ENCODE data around the gene VCP.

The VCP gene

DNA sequence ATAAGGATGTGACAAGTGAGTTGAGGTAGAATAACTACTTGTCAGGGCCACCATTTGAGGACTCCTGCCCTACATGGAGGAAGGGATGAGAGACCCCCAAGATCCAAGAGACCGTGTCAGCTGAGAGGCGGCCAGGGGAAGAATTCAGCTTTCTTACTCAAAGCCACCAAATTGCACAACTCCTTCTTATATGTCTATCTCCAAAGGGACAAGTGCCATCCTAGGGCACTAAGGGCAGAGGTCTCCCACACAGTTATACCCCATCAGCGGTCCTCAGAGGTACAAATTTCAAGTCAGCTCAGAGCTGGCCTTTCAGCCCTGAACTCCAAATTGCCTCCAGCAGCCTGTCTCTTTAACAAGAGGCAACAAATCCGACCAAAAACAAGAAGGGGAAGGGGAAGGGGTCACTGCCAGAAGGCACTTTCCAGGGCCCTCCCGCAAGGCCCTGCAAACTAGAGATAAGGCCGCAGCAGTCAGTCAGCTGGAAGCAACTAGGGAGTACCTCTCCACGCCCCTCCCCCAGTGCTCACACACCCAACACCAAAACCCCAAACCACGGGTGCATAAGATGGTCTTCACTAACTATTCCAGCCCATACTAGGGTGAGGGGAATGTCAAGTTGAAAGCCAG lies 36.6 kb upstream of the VCP start:
- Histone ChIP-seq H3K9me3 (ENCODE audit: control insufficient read depth, insufficient read depth, low read length) (no peaks in the 10 kb centered on the region), H3K27me3 (ENCODE audit: control insufficient read depth, insufficient read depth, low read length) (no peaks in the 10 kb centered on the region), H3K4me1 (ENCODE audit: control insufficient read depth, insufficient read depth, low read length) (peaks cover 9% of the 10 kb centered on the region)

DNA sequence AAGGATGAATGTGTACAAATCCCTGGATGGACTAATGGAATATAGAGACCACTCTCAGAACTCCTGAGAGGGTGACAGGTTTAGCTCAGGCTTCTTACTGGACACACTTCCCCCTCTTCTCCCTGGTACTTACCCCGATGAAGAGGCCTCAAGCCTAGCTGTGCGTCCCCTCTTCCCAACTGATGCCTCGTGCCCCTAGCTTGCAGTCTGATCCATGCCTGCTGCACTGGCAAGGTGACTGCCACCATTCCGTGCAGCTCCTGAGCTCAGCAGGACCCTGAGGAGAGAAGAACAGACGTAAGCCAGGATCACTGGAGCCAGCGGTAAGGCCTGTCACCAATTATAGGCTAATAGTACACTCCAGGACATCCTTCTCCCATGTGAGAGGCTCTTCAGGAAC lies 36.0 kb upstream of the VCP start:
- H3K27me3 ChIP-seq (ENCODE audit: control insufficient read depth, insufficient read depth, low read length) = no peaks in the 10 kb centered on the region
- peaks cover 9% of the 10 kb centered on the region for H3K4me1 ChIP-seq (ENCODE audit: control insufficient read depth, insufficient read depth, low read length)
- peaks cover 15% of the 10 kb centered on the region for H3K36me3 ChIP-seq (ENCODE audit: control insufficient read depth, insufficient read depth, low read length)
- no peak overlapping the region for H3K9ac ChIP-seq (ENCODE audit: low read depth, low read length)
- no peak overlapping the region for H3K4me3 ChIP-seq (ENCODE audit: low read depth, low read length)
- H3K9me3 ChIP-seq (ENCODE audit: control insufficient read depth, insufficient read depth, low read length) = no peaks in the 10 kb centered on the region

More for the DNA sequence above, 36.6 kb upstream of the VCP start:
- H3K36me3 ChIP-seq (ENCODE audit: control insufficient read depth, insufficient read depth, low read length) = peaks cover 15% of the 10 kb centered on the region
- no peak overlapping the region for H3K9ac ChIP-seq (ENCODE audit: low read depth, low read length)
- no peak overlapping the region for H3K4me3 ChIP-seq (ENCODE audit: low read depth, low read length)

- Histone ChIP-seq H3K4me3 (ENCODE audit: low read depth, low read length) (no peak overlapping the region), H3K36me3 (ENCODE audit: control insufficient read depth, insufficient read depth, low read length) (peaks cover 15% of the 10 kb centered on the region), H3K9ac (ENCODE audit: low read depth, low read length) (no peak overlapping the region), H3K9me3 (ENCODE audit: control insufficient read depth, insufficient read depth, low read length) (no peaks in the 10 kb centered on the region), H3K27me3 (ENCODE audit: control insufficient read depth, insufficient read depth, low read length) (no peaks in the 10 kb centered on the region), H3K4me1 (ENCODE audit: control insufficient read depth, insufficient read depth, low read length) (peaks cover 9% of the 10 kb centered on the region)
Observed at GRCh38 chr9:35107297-35108290, 35.2 kb upstream of the VCP start.

GRCh38 chr9:35106343-35106730 lies 33.9 kb upstream of the VCP start:
- Histone ChIP-seq H3K4me1 (ENCODE audit: control insufficient read depth, insufficient read depth, low read length) (peaks cover 6% of the 10 kb centered on the region), H3K27me3 (ENCODE audit: control insufficient read depth, insufficient read depth, low read length) (no peaks in the 10 kb centered on the region), H3K9me3 (ENCODE audit: control insufficient read depth, insufficient read depth, low read length) (no peaks in the 10 kb centered on the region), H3K36me3 (ENCODE audit: control insufficient read depth, insufficient read depth, low read length) (peaks cover 15% of the 10 kb centered on the region), H3K4me3 (ENCODE audit: low read depth, low read length) (no peak overlapping the region), H3K9ac (ENCODE audit: low read depth, low read length) (no peak overlapping the region)

DNA sequence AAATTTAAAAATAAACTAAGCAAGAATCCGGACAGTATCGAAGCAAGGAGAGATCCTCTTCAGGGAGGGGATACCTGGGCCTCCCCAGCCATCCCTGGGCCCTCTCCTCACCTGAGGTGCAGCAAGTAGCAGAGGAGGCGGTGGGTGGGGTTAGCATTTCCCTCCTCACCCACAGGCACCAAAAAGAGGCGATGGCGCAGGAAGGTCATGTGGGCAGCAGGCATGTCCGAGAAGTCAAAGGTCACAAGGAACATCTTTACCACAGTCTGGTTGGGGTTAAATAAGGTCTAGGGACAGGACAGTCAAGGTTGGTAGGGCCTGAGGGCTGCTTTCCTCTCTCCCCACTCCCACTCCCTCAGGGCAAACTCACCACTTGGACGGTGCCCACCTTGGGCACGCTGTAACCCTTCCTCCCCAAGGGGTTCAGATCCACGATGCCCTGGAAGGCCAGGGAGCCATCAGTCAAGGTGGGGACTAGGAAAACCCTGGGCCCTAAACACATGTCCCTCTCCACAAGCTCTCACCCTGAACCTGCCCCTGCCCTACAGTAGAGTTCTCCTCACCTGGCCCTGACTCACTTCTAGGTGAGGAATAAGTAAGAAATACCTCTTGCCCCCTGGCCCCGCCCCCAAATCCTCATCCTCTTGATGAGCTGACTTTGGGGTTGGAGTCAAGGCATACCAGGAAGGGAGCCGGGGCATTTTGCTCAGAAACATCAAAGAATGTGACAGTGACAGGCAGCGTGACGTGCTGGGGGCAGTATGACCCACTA lies 33.3 kb upstream of the VCP start:
- Histone ChIP-seq H3K4me3 (ENCODE audit: low read depth, low read length) (no peak overlapping the region), H3K4me1 (ENCODE audit: control insufficient read depth, insufficient read depth, low read length) (peaks cover 4% of the 10 kb centered on the region), H3K27me3 (ENCODE audit: control insufficient read depth, insufficient read depth, low read length) (no peaks in the 10 kb centered on the region), H3K36me3 (ENCODE audit: control insufficient read depth, insufficient read depth, low read length) (peaks cover 15% of the 10 kb centered on the region), H3K9me3 (ENCODE audit: control insufficient read depth, insufficient read depth, low read length) (no peaks in the 10 kb centered on the region), H3K9ac (ENCODE audit: low read depth, low read length) (no peak overlapping the region)

DNA sequence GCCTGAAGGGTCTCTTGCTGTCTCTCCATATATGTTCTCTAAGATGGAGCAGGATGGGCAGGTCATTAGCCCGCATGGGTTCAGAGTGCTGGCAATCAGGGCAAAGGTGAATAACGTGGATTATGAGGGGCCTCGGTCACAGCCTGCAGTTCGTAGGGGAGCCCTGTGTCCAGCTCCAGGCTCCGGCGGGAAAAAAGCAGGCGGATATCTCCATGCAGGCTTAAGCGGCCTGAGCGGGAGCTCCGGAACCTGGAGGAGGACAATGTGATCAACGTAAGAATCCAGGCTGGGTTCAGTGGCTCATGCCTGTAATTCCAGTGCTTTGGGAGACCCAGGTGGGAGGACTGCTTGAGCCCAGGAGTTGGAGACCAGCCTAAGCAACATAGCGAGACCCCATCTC lies 32.7 kb upstream of the VCP start:
- Histone ChIP-seq H3K9ac (ENCODE audit: low read depth, low read length) (no peak overlapping the region), H3K36me3 (ENCODE audit: control insufficient read depth, insufficient read depth, low read length) (peaks cover 15% of the 10 kb centered on the region), H3K27me3 (ENCODE audit: control insufficient read depth, insufficient read depth, low read length) (no peaks in the 10 kb centered on the region), H3K4me3 (ENCODE audit: low read depth, low read length) (no peak overlapping the region), H3K4me1 (ENCODE audit: control insufficient read depth, insufficient read depth, low read length) (peaks cover 2% of the 10 kb centered on the region), H3K9me3 (ENCODE audit: control insufficient read depth, insufficient read depth, low read length) (no peaks in the 10 kb centered on the region)

- Histone ChIP-seq H3K27me3 (ENCODE audit: control insufficient read depth, insufficient read depth, low read length) (no peaks in the 10 kb centered on the region), H3K9me3 (ENCODE audit: control insufficient read depth, insufficient read depth, low read length) (no peaks in the 10 kb centered on the region), H3K4me1 (ENCODE audit: control insufficient read depth, insufficient read depth, low read length) (peaks cover 2% of the 10 kb centered on the region), H3K9ac (ENCODE audit: low read depth, low read length) (no peak overlapping the region), H3K4me3 (ENCODE audit: low read depth, low read length) (no peak overlapping the region), H3K36me3 (ENCODE audit: control insufficient read depth, insufficient read depth, low read length) (peaks cover 20% of the 10 kb centered on the region)
Observed at GRCh38 chr9:35104586-35104985, 32.2 kb upstream of the VCP start.

- Histone ChIP-seq H3K9me3 (ENCODE audit: control insufficient read depth, insufficient read depth, low read length) (no peaks in the 10 kb centered on the region), H3K36me3 (ENCODE audit: control insufficient read depth, insufficient read depth, low read length) (peaks cover 20% of the 10 kb centered on the region), H3K27me3 (ENCODE audit: control insufficient read depth, insufficient read depth, low read length) (no peaks in the 10 kb centered on the region), H3K4me1 (ENCODE audit: control insufficient read depth, insufficient read depth, low read length) (peaks cover 2% of the 10 kb centered on the region), H3K9ac (ENCODE audit: low read depth, low read length) (no peak overlapping the region), H3K4me3 (ENCODE audit: low read depth, low read length) (peak overlapping the region; percentile 99)
Observed at GRCh38 chr9:35103660-35104191, 31.3 kb upstream of the VCP start.

GRCh38 chr9:35102769-35103659 lies 30.6 kb upstream of the VCP start, which contains the start of gene STOML2:
Gene STOML2 (minus strand): TSS chr9:35103131. CDS start chr9:35103094, 37 bp downstream.
- Histone ChIP-seq H3K36me3 (ENCODE audit: control insufficient read depth, insufficient read depth, low read length) (peaks cover 15% of the 10 kb centered on the region), H3K4me3 (ENCODE audit: low read depth, low read length) (peak within 1 kb of the TSS; percentile 99), H3K27me3 (ENCODE audit: control insufficient read depth, insufficient read depth, low read length) (no peaks in the 10 kb centered on the region)

DNA sequence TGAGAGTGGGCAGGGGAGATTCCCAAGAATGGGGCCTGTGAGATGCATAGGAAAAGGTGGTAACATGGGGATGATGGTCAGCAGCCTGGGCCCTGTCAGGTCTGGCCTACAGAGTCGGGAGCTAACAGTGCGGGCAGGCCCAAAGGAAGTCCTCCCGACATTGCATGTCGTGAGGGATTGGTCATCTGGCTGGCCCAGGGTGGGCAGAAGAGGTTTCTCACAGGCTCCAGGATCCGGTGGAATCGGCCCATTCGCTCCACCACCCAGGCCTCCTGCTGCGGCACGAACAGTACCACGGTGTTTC lies 30.0 kb upstream of the VCP start:
- Histone ChIP-seq H3K9ac (ENCODE audit: low read depth, low read length) (peak overlapping the region; percentile 99), H3K27me3 (ENCODE audit: control insufficient read depth, insufficient read depth, low read length) (no peaks in the 10 kb centered on the region), H3K4me3 (ENCODE audit: low read depth, low read length) (peak overlapping the region; percentile 99), H3K9me3 (ENCODE audit: control insufficient read depth, insufficient read depth, low read length) (no peaks in the 10 kb centered on the region), H3K36me3 (ENCODE audit: control insufficient read depth, insufficient read depth, low read length) (peaks cover 15% of the 10 kb centered on the region), H3K4me1 (ENCODE audit: control insufficient read depth, insufficient read depth, low read length) (peaks cover 2% of the 10 kb centered on the region)

More at GRCh38 chr9:35102769-35103659, 30.6 kb upstream of the VCP start, which contains the start of gene STOML2:
- H3K9me3 ChIP-seq (ENCODE audit: control insufficient read depth, insufficient read depth, low read length) = no peaks in the 10 kb centered on the region
- H3K9ac ChIP-seq (ENCODE audit: low read depth, low read length) = peak within 1 kb of the TSS; percentile 99
- H3K4me1 ChIP-seq (ENCODE audit: control insufficient read depth, insufficient read depth, low read length) = peaks cover 2% of the 10 kb centered on the region

All from iPS-15b (cell line).